Renal pelvis (tissue), 4 donors: ENCODE measurements around the gene HOXB4. TPM values are rescaled to one million over a fixed set of nuclear protein-coding genes. Genes with fewer than 3 reads are reported as not detected.
A peak's percentile ranks its signal among the peaks of the same experiment; 100 is the strongest.

ENCODE experiments used
- DNase-seq: peaks from one replicate; pipeline ENCODE4 v3.0.0-alpha.2; 2013
- polyA plus RNA-seq, 3 donors: library from polyadenylated mRNA; unstranded; fragments of 120-200 nt; gene quantifications; one replicate each; pipeline ENCODE4 v1.2.1, GENCODE V29; 2013; ENCODE audit not compliant: insufficient read length in 3 of 3

Gene HOXB4
- polyA plus RNA-seq, 3 donors: 12.7 to 22.9 (median 21.9) TPM

- DNase-seq: no peak
Measured at GRCh38 chr17:48561884-48562810, 16.0 kb downstream of the HOXB4 start.

GRCh38 chr17:48559840-48560817 is 18.0 kb downstream of the HOXB4 start:
- no peak for DNase-seq

- no peak for DNase-seq
Measured at GRCh38 chr17:48559122-48559839, 18.9 kb downstream of the HOXB4 start.

DNA sequence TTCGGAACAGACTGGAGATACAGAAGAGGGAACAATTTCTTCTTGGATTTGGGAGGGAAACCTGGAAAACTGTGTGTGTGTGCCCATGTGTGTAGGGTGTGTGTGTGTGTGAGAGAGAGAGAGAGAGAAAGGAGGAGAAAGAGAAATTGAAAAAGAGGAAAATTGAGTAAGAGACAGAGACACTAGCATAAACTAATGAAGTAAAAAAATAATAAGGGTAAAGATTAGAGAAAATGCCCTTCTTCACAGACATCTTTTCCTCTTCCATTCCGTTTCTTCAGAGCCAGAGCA is 19.4 kb downstream of the HOXB4 start:
- no peak for DNase-seq

GRCh38 chr17:48558057-48558830 is 19.9 kb downstream of the HOXB4 start:
- no peak for DNase-seq

GRCh38 chr17:48556576-48557401 is 21.4 kb downstream of the HOXB4 start:
- DNase-seq: no peak

- no peak for DNase-seq
Measured at GRCh38 chr17:48556229-48556575, 21.9 kb downstream of the HOXB4 start.

GRCh38 chr17:48555258-48556228 is 22.6 kb downstream of the HOXB4 start:
- DNase-seq: peak; percentile 97

GRCh38 chr17:48554412-48555257 is 23.5 kb downstream of the HOXB4 start:
- DNase-seq: no peak

GRCh38 chr17:48553826-48554225 is 24.3 kb downstream of the HOXB4 start:
- no peak for DNase-seq

GRCh38 chr17:48553190-48553547 is 25.0 kb downstream of the HOXB4 start:
- DNase-seq: no peak

DNA sequence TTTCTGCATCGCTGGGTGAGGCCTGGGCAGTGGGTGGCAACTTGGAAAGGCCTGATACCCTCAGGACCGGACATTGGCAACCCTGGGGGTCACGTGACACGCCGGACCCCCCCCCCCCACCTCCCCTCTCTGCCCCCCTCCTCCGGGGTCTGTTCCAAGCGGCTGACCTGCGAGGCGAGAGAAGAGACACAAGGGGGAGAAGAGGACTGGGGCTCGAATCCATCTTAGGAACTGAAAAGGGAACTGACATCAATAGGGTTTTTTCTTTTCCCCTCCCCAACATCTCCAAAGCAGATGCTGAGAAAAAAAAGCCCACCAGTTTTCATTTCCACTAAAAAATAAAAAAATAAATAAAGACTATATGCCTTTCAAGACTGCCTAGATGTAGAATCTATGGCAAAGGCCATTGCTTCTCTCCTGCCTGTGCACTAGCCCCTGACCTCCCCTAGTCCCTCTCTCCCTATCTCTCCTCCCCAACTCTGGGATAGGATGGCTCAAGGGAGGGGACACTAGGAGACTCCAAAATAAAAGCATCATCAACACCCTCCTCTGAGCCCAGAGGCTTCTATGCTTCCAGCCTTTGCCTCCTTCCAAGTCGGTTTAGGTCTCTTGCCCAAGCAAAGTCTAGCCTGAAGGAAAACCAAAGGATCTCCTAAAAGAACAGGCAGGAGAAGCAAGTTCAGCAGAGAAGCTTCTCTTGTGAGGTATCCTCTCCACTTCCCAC is 25.5 kb downstream of the HOXB4 start:
- no peak for DNase-seq

GRCh38 chr17:48551596-48552465 is 26.3 kb downstream of the HOXB4 start:
- no peak for DNase-seq

DNA sequence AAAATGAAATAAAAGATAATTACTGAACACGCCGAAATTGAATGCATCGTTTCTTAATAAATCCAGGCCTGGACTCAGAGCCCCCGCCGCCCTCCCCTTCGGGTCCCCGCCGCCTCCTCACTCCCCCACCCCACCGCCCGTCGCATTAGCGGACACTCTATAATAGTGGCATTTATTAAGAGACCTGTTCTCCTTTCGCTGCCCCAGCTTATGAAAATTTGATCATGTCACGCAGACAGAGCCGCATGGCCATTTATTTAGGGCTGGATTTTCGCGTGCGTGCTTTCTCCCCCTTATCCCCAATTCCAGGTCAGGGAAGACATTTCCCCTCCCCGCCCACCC is 27.0 kb downstream of the HOXB4 start:
- DNase-seq: no peak

DNA sequence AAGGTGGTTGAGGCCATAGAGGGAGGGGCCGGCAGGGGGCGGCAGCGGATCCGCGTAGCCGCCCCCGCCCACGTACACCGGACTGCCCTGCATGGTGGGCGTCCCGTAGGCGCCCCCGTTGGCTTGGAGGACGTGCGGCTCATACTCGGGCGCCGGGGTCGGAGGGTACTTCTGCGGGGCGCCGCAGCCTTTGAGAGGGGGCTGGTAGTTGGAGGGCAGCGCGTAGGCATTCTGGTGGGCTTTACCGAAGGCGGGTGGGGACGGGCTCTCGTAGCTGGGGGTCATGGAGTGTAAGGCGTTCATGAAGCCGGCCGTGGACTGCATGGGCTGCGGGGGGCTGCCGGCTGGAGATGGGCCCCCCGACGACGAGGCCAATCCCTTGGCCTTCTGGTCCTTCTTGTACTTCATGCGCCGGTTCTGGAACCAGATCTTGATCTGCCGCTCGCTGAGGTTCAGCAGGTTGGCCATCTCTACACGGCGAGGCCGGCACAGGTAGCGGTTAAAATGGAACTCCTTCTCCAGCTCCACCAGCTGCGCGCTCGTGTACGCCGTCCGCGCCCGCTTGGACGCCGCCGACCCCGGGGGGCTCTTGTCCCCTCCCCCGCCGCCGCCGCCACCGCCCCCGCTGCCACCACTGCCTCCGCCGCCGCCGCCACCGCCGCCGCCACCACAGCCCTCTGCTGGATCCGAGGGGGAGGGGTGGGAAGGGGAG is 27.5 kb downstream of the HOXB4 start:
- peak; percentile 8 for DNase-seq

DNA sequence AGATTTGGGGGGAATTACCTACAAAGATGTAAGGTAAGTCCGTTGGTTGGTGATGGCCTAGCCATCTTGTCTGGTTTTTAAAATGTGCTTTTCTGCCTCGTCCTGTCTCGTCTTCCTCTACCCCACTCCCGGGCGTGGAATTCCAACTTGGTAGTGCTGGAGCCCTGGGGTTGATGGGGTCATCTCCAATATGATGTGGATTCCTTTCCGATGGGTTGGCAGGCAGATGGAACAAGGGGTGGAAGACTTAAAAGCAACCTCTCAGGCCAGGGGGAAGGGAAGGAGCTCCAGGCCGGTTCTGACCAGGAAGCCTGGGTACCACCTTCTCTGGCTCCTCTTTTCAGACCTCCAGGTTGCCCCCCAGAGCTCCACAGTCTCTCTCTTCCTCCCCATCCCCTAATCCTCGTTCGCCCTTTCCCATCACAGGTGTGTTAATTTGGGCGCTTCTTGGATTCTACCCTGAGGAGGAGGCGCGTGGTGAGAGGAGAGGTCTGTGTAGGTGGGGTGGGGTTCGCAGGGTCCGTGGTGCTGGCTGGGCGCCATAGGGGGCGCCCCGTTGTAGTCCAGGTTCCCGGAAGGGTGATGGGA is 28.1 kb downstream of the HOXB4 start:
- DNase-seq: no peak
